Gastroesophageal sphincter (tissue), 4 donors: ENCODE results near the gene CNKSR1. TPM values are rescaled to one million over a fixed set of nuclear protein-coding genes. Genes with fewer than 3 reads are reported as not detected.

Source experiments
- ATAC-seq: fragments of 150-250 bp; one replicate; pipeline ENCODE4 v1.9.1; 2016; ENCODE audit warnings: mild to moderate bottlenecking, moderate library complexity
- H3K27ac ChIP-seq, 4 donors: fragments of 200-600 bp; sonication (generic) in 3 of 4; 1 replicate in 3 of 4; 2 replicates in 1 of 4; pipeline ENCODE4 v1.5.1; 2016 to 2019
- H3K27me3 ChIP-seq: fragments of 200-600 bp; sonication (generic); one replicate; pipeline ENCODE4 v1.5.1; 2019
- H3K36me3 ChIP-seq, 2 donors: fragments of 200-600 bp; sonication (generic); one replicate each; pipeline ENCODE4 v1.5.1; 2019; ENCODE audit warnings: control low read depth in 1 of 2
- H3K4me1 ChIP-seq, 3 donors: fragments of 200-600 bp; sonication (generic); 1 replicate in 2 of 3; 2 replicates in 1 of 3; pipeline ENCODE4 v1.5.1; 2016 to 2019; ENCODE audit warnings: control low read depth in 2 of 3
- H3K4me3 ChIP-seq, 2 donors: fragments of 200-600 bp; sonication (generic); one replicate each; pipeline ENCODE4 v1.5.1; 2019; ENCODE audit warnings: mild to moderate bottlenecking in 1 of 2, moderate library complexity in 1 of 2
- H3K9me3 ChIP-seq, 3 donors: fragments of 200-600 bp; sonication (generic); one replicate each; pipeline ENCODE4 v1.5.1; 2017 to 2019; ENCODE audit warnings: control low read depth in 2 of 3
- EP300 ChIP-seq: sonication (generic); formaldehyde crosslinking; IDR thresholded peaks from one replicate; pipeline ENCODE4 v1.6.1; 2017; ENCODE audit warnings: antibody characterized with exemption, mild to moderate bottlenecking
- POLR2A ChIP-seq, 2 donors: fragments of 450-650 bp; IDR thresholded peaks; one replicate each; pipeline ENCODE4 v1.6.1; 2017; ENCODE audit warnings: antibody characterized with exemption in 2 of 2, mild to moderate bottlenecking in 2 of 2, moderate library complexity in 1 of 2
- POLR2AphosphoS5 ChIP-seq: sonication (generic); formaldehyde crosslinking; IDR thresholded peaks from one replicate; pipeline ENCODE4 v1.6.1; 2017; ENCODE audit warnings: antibody characterized with exemption
- WGBS, 2 donors: methylation state at CpG; one replicate each; pipeline ENCODE4 v1.1.5; 2018; ENCODE audit warnings: low coverage in 1 of 2; 5-methylcytosine and 5-hydroxymethylcytosine counted together
- total RNA-seq, 4 donors: library from RNA; depleted of rRNA; stranded (reverse); fragments of >200 nt; gene quantifications; one replicate each; pipeline ENCODE4 v1.1.0, GENCODE V29; 2016
- TF ChIP-seq, protein P1 (sequence below), 4 experiments: fragments of 200-600 bp in 2 of 4; fragments of 450-650 bp in 2 of 4; sonication (generic) in 1 of 4; IDR thresholded peaks; one replicate each; pipeline ENCODE4 v1.5.1; 2017 to 2019; ENCODE audit warnings: antibody characterized with exemption in 4 of 4, mild to moderate bottlenecking in 2 of 4, moderate library complexity in 2 of 4

The CNKSR1 gene
- total RNA-seq, 4 donors from 2014 or later = 0.81 to 1.7 (median 1.1) TPM; not detected in 1

DNA sequence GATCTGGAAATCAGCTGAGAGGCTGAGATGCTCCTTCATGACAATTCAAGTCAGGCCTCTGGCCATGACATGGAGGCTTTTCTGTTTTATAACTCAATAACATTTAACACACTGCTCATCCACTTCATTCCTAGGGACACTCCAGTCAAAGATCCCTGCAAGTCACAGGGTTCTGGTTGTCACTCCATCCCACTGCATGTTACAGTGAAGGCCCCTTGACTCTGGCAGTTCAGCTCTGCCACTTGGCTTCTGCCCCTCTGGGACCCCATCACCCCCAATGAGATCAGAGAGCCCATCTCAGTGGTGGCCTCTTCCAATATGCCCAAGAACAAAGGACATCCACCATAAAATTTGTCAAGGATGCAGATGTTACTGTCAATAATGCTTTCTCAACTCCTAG lies 28.4 kb upstream of the CNKSR1 start:
- Histone ChIP-seq H3K27me3 (peaks cover 40% of the 10 kb centered on the region), H3K27ac (no peak overlapping the region), H3K36me3 (no peaks in the 10 kb centered on the region), H3K4me1 (peaks cover 0 to 8% (median 0%) of the 10 kb centered on the region in 3 donors), H3K9me3 (no peaks in the 10 kb centered on the region), H3K4me3 (no peak overlapping the region)
- TF ChIP-seq, protein P1, sequence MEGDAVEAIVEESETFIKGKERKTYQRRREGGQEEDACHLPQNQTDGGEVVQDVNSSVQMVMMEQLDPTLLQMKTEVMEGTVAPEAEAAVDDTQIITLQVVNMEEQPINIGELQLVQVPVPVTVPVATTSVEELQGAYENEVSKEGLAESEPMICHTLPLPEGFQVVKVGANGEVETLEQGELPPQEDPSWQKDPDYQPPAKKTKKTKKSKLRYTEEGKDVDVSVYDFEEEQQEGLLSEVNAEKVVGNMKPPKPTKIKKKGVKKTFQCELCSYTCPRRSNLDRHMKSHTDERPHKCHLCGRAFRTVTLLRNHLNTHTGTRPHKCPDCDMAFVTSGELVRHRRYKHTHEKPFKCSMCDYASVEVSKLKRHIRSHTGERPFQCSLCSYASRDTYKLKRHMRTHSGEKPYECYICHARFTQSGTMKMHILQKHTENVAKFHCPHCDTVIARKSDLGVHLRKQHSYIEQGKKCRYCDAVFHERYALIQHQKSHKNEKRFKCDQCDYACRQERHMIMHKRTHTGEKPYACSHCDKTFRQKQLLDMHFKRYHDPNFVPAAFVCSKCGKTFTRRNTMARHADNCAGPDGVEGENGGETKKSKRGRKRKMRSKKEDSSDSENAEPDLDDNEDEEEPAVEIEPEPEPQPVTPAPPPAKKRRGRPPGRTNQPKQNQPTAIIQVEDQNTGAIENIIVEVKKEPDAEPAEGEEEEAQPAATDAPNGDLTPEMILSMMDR (IDR thresholded peaks at IDR 0.05) = no peak
- no peak for TF ChIP-seq EP300
- ATAC-seq = no peak

DNA sequence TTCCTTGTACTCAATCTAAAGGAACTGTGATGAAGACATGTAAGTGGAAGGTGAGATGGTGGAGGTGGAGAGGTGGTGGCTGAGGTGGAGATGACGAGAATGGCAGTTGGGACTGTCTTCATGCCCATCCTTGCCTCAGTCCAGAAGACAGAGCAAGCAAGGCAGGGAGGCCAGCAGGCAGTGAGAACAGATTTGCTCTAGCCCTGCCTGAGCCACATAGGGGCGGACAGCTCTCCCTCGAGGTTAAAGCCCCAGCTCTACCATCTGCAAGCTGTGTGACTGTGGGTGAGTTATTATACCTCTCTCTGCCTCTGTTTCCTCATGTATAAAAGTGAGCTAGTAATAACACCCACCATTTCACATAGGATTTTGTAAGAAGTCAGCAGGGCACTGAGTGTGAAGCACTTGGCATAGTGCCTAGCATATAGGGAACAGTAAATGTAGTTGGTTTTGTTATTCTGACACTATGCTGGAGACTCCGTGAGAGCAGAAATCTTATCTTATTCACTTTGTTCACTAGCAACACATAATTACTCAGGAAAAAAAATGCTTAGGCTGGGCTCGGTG lies 23.2 kb upstream of the CNKSR1 start:
- Histone ChIP-seq H3K36me3 (no peaks in the 10 kb centered on the region), H3K9me3 (no peaks in the 10 kb centered on the region), H3K27me3 (peaks cover 68% of the 10 kb centered on the region), H3K4me3 (no peak overlapping the region), H3K4me1 (no peaks in the 10 kb centered on the region), H3K27ac (no peak overlapping the region)
- no peak for ATAC-seq
- 63 to 67% methylated on average over 3 of the region's 5 CpGs for WGBS, 2 donors
- TF ChIP-seq, protein P1 (IDR thresholded peaks at IDR 0.05) = no peak
- TF ChIP-seq EP300 (no peak), POLR2A (IDR thresholded peaks at IDR 0.05) (no peak), POLR2AphosphoS5 (no peak)

DNA sequence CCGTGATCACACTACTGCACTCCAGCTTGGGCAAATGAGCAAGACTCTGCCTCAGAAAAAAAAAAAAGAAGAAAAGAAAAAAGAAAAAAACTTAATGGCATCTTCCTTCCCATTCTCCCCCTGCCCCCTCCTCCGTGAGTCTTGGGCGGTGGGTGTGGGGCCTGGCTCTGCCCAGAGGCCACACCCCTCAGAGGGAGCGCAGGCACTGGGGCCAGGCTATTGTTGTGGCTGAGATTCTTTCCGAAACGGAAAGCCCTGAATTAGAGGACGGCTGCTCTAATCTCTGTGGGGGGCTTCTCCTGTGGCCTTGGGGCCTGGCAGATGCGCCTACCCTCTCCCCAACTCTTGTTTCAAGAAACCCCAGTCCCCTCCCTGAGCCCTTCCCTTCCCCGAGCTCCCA lies 22.5 kb upstream of the CNKSR1 start:
- 36 to 72% methylated on average over 6 to 7 of the region's 9 CpGs for WGBS, 2 donors
- TF ChIP-seq POLR2AphosphoS5 = no peak
- TF ChIP-seq EP300 = no peak
- Histone ChIP-seq H3K36me3 (no peaks in the 10 kb centered on the region), H3K9me3 (no peaks in the 10 kb centered on the region), H3K4me3 (peak overlapping the region in 1 of 2 donors; percentile 8), H3K27me3 (peaks cover 69% of the 10 kb centered on the region), H3K27ac (peak overlapping the region in 3 of 4 donors; percentile 48 to 66 (median 63)), H3K4me1 (no peaks in the 10 kb centered on the region)
- ATAC-seq = no peak

DNA sequence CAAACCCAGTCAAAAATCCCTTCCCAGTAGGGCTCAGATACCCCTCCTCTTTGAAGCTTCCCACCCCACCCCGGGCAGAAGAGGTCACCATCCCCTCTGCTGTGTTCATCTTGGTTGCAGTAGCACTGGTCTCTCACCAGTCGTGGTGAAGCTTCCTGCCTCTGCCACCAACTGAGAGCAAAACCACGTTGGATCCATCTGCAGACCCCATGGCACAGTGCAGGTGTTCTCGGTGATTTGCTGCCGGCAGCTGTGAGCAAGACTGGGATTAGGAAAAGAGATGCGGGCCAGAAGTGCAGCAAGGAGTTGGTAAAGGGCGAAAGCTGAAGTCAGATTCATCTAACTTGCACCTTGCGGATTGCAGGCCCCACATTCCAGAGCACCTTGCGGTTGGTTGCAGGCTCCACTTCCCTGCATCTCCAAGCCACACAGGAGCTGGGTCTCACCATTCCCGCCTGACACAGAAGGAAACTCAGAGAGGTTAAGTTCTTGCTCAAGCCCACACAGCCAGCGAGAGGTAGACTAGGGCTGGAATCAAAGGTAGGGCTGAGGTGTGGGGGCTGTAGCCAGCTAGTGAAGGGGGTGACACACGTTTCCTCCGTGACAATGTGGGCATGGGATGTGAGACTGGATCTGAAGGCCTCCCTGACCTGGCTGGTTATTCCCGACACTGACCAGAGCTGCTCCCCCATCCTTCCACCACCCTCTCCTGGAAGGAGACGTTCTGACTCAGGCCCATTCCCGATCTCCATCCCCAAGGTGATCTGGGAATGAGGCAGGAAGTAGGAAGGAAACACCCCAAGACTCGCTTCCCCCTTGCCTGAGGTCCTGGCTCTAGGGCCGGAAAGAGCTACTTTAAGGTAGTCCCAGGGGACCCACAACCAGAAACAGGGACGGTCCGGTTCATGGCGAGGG lies 21.7 kb upstream of the CNKSR1 start:
- 42 to 75% methylated on average over 5 to 6 of the region's 21 CpGs for WGBS, 2 donors
- H3K36me3 ChIP-seq = no peaks in the 10 kb centered on the region
- peak; percentile 54 for ATAC-seq
- no peaks in the 10 kb centered on the region for H3K9me3 ChIP-seq
- H3K27ac ChIP-seq = peak overlapping the region in 3 of 4 donors; percentile 49 to 66 (median 63)
- H3K4me3 ChIP-seq = peak overlapping the region in 1 of 2 donors; percentile 41
- TF ChIP-seq POLR2AphosphoS5 = peak; percentile 50
- no peak for TF ChIP-seq EP300
- H3K4me1 ChIP-seq = peaks cover 0 to 2% (median 0%) of the 10 kb centered on the region in 3 donors
- H3K27me3 ChIP-seq = peaks cover 61% of the 10 kb centered on the region

DNA sequence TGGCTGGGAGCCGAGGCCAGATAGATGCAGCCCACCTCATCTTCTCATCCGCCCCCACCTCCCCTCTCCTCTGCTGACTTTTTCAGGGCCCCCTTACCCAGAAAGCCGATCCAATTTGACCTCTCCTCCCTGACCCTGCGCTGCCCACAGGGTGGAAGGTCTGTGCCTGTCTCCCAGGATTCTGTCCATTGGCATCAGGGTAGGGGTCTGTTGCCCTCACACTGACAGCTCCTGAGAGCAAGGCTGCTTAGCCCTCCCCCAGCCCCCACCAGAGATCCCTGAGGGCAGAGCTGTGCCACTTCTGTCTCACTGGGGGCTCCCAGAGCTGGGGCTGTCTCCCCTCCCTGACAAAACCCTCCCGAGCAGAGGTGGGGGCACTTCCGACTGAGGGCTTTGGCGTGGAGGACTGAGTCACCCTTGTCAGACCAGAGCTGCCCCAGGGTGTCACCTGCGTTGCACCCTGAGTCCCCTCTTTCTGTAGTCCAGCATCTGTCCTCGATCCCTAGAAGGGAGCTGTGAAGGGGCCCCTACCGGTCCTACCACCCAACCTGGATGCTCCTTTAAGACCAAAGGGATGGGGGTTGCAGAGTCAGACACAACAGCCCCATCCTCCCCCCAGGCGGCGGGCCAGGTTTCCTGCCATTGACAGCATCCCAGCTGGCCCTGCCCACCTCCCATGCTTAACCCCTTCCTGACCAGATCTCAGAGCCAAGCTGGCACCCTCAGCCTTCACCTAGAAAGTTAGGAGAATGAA lies 20.8 kb upstream of the CNKSR1 start:
- Histone ChIP-seq H3K4me3 (peak overlapping the region in 1 of 2 donors; percentile 41), H3K27me3 (peaks cover 58% of the 10 kb centered on the region), H3K27ac (peak overlapping the region in 3 of 4 donors; percentile 49 to 66 (median 63)), H3K36me3 (no peaks in the 10 kb centered on the region), H3K9me3 (no peaks in the 10 kb centered on the region), H3K4me1 (peaks cover 0 to 10% (median 5%) of the 10 kb centered on the region in 3 donors)
- no peak for TF ChIP-seq POLR2A (IDR thresholded peaks at IDR 0.05)
- TF ChIP-seq POLR2AphosphoS5 = no peak
- no peak for TF ChIP-seq EP300
- TF ChIP-seq, protein P1 (IDR thresholded peaks at IDR 0.05) = no peak
- peak; percentile 14 for ATAC-seq
- WGBS, 2 donors = 42 to 47% methylated on average over 2 to 4 of the region's 12 CpGs
